ENCODE data around the gene HBQ1.
"Not testable (repeated sequence)": the region's sequence is repeated elsewhere in the genome, so short reads cannot be mapped to it uniquely, and the experiment has no call there.

Gene HBQ1

GRCh38 chr16:180101-180675 is at the start of gene HBQ1:
TSS of gene HBQ1 (plus strand) at chr16:180459. CDS start at chr16:180487, 28 bp downstream.
- DNase-seq (ENCODE audit: low spot score): no peak

- no peak for DNase-seq (ENCODE audit: low spot score)
Measured at GRCh38 chr16:130533-131173, 49.6 kb upstream of the HBQ1 start.

- DNase-seq (ENCODE audit: low spot score): no peak
Measured at GRCh38 chr16:132120-132519, 48.1 kb upstream of the HBQ1 start.

DNA sequence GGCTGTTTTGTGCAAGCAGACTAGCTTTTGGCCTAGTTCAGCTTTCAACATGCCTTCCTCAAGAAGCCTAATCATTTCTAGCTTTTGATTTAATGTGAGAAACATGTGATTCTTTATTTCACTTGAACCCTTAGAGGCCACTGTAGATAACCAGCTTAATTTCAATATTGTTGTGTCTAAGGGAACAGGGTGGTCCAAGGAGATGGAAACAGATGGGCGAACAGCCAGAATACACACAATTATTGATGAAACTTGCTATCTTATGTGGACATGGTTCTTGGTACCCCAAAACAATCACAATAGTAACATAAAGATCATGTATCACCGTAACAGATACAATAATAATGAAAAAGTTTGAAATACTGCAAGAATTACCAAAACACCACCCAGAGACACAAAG is 46.5 kb upstream of the HBQ1 start:
- no peak for DNase-seq (ENCODE audit: low spot score)

DNA sequence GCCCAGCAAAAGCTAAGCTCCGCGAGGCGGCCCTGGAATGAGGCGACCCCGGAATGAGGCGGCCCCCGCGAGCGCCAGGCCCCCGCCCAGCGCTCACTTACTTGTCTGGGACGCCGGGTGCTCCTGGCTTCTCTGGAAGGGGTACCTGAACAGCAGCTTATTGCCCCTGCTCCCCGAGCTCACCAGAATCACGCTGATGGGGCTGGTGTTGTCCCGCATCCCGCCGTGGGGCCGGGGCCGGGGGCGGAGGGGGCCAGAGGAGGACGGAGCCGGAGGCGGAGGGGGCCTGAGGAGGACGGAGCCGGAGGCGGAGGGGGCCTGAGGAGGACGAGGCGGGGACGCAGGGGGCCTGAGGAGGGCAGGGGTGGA is 42.2 kb upstream of the HBQ1 start:
- DNase-seq (ENCODE audit: low spot score): peak; percentile 55

DNA sequence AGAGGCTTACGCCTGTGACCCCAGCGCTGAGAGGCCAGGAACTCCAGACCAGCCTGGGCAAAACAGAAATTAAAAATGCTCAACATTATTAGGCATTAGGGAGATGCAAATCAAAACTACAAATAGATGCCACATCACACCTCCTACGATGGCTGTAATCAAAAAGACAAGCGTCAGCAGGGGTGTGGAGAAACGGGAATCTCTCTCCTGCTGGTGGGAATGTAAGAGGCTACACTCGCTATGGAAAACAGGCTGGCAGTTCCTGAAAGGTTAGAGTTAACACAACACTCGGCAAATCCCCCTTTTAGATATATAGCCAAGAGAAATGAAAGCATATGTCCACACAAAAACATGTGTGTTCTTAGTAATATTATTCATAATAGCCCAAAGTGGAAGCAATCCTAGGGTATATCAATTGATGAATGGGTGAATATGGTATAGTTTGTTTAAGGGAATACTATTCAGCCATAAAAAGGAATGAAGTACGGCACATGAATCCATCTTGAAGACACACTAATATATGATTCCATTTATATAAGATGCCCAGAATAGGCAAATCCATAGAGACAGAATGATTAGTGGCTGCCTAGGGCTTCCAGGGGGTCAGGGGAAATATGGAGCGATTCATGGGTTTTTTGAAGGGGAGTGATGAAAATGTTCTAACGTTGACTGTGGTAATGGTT is 39.9 kb upstream of the HBQ1 start:
- DNase-seq (ENCODE audit: low spot score): no peak

DNA sequence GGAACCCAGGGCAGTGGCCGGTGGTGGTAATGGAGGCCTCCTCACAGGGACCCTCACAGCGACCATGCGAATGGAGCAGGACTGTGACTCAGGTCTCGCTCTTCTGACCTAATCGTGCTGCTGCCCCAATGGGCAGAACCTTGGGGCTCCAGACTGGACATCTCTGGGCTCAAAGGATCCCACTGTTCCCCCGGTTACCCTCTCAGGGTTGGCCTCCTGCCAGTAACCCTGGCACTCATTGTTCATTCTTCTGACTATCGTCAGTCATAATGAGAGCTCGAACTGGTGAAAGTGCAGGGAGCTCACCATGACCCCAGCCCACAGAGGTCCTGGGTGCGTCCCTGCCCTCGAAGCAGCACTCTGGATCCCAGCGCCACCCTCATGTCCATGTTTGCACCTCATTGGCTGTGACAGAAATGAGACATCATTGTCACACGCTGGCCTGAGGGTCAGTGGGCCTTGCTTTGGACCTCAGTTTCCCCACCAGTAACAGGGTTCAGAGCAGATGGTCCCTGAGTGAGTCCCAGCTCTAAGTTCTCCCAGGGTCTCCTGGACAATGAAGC is 37.8 kb upstream of the HBQ1 start:
- DNase-seq (ENCODE audit: low spot score): no peak

- no peak for DNase-seq (ENCODE audit: low spot score)
Measured at GRCh38 chr16:143047-143446, 37.2 kb upstream of the HBQ1 start.

DNA sequence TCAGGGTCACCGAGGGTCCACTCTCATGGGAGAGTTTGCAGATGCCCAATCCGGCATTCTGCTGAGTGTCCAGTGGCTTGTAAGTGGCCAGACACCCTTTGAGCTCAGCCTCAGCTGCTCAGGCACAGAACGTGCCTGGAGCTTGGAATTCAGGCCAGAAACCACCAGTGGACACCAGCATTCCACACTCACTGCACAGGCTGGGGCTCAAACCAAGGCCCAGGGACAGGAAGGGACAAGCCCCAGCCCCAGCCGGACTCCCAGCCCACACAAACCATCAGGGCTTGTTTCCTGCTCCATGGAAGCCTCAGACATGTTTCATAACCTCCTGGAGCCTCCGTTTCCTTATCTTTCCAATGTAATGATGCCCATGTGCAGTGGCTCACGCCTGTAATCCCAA is 36.8 kb upstream of the HBQ1 start:
- DNase-seq (ENCODE audit: low spot score): no peak

DNA sequence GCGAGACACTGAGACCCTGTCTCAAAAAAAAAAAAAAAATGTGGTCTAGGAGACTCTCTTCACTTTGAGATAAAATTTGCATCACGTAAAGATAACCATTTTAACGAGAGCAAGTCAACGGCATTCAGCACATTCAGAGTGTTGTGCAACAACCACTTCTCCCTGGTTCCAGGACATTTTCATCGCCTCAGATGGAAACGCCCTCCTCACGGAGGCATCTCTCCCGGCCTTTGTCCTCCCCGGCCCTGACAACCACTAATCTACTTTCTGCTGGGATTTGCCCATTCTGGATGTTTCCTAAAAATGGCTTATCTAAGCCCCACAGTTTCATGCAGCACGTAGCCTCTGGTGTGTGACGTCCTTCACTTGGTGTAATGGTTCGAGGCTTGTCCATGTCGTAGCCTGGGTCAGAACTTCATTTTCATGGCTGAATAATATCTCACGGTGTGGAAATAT is 35.4 kb upstream of the HBQ1 start:
- DNase-seq (ENCODE audit: low spot score): no peak

- DNase-seq (ENCODE audit: low spot score): no peak
Measured at GRCh38 chr16:146646-147045, 33.6 kb upstream of the HBQ1 start.

- no peak for DNase-seq (ENCODE audit: low spot score)
Measured at GRCh38 chr16:149024-149660, 31.1 kb upstream of the HBQ1 start.

DNA sequence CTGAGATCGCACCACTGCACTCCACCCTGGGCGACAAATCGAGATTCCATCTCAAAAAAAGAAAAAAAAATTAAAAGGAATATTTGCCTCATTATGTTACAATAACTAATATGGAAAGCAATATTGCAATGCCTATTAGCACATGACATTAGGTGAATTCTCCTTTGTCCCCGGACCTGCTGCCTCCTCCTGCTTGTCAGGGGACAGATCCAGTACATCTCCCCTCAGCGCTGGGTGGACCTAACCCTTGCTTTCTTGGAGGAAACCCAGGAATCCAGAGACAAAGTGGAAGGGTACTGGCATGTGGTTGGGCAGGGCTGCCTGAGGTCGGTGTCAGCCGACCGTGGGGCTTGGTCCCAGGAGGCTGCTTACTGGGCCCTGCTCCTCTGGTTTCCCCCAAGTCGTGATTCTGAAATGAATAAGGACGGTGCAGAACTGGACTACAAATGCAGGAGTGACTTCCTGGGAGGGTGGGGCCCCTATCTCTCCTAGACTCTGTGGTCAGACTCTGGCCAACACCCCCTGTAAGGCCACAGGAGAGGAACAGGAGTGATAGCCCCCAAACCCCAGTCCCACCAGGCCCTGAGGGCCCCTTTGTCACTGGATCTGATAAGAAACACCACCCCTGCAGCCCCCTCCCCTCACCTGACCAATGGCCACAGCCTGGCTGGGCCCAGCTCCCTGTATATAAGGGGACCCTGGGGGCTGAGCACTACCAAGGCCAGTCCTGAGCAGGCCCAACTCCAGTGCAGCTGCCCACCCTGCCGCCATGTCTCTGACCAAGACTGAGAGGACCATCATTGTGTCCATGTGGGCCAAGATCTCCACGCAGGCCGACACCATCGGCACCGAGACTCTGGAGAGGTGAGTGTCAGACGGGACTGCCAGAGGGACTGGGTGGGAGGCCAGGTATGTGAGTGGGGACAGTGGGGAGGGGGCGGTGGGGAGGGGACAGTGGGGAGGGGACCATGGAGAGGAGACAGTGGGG is 27.8 kb upstream of the HBQ1 start, which contains the start of gene HBZ:
Gene HBZ (plus strand): TSS at position 504 of the 988 bp plus-strand sequence. CDS start 266 bp downstream, at position 770.
- no peak for DNase-seq (ENCODE audit: low spot score)

- DNase-seq (ENCODE audit: low spot score): not testable (repeated sequence)
Measured at GRCh38 chr16:153129-153521, 27.1 kb upstream of the HBQ1 start.

DNA sequence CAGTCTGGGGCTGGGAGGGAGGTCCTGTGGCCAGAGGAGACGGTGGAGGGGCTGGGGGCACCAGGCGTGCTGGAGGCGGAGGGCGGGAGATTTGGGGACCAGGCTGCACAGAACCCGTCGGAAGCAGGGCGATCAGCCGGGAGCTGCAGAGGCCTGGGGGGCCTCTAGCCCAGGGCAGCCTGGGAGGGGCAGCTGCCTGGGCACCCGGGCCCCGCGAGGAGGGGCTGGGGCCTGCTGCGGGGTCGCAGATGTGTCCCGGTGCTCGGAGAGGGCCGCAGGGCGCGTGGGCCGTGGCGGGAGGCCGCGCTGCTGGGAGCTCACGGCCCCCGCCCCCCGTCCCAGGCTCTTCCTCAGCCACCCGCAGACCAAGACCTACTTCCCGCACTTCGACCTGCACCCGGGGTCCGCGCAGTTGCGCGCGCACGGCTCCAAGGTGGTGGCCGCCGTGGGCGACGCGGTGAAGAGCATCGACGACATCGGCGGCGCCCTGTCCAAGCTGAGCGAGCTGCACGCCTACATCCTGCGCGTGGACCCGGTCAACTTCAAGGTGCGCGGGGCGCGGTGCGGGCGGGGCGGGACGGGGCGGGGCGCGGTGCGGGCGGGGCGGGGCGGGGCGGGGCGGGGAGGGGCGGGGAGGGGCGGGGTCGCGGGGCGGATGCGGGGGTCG is 26.6 kb upstream of the HBQ1 start:
- not testable (repeated sequence) for DNase-seq (ENCODE audit: low spot score)

DNA sequence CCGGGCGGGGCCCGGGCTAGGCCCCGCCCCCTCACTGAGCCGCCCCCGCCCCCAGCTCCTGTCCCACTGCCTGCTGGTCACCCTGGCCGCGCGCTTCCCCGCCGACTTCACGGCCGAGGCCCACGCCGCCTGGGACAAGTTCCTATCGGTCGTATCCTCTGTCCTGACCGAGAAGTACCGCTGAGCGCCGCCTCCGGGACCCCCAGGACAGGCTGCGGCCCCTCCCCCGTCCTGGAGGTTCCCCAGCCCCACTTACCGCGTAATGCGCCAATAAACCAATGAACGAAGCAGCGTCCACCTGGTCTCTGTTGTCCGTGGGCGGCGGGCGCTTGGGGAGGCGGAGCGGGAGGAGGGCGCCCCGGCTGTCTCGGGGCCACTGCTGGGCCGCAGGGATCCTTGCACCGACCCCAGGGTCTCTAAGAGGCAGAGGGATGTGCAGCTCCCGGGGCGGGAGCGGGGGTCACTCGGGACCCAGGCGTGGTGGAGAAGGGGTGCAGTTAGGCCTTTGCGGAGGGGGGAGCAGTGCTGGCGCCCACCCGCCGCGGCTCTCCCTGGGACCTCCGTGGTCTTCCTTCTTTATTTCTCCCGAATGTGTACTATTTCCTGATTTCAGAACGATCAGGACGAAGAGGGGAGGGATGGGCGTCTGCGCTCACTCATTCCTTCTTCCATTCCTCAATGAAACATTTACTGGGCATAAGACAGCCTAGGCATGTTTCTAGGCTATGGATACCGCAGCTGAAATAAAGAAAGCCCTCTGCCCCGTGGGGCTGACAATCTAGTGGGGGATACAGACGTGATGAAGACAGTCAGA is 25.8 kb upstream of the HBQ1 start:
- DNase-seq (ENCODE audit: low spot score): no peak

DNA sequence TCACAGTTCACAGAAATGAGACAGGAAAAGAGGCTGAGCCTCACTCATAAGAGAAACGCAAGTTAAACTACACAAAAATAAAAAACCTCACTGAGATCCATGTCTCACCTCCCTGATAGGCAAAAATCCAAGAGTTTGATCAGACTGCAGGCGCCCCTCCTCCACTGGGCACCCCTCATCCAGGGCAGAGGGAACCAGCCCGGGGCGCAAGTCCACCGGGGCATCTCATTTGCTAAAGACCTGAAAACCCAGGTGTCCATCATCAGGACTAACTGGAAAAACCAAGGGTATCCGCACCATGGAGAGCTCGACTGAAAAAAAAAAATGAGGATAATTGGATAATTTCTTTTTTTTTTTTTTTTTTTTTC is 25.2 kb upstream of the HBQ1 start:
- no peak for DNase-seq (ENCODE audit: low spot score)

DNA sequence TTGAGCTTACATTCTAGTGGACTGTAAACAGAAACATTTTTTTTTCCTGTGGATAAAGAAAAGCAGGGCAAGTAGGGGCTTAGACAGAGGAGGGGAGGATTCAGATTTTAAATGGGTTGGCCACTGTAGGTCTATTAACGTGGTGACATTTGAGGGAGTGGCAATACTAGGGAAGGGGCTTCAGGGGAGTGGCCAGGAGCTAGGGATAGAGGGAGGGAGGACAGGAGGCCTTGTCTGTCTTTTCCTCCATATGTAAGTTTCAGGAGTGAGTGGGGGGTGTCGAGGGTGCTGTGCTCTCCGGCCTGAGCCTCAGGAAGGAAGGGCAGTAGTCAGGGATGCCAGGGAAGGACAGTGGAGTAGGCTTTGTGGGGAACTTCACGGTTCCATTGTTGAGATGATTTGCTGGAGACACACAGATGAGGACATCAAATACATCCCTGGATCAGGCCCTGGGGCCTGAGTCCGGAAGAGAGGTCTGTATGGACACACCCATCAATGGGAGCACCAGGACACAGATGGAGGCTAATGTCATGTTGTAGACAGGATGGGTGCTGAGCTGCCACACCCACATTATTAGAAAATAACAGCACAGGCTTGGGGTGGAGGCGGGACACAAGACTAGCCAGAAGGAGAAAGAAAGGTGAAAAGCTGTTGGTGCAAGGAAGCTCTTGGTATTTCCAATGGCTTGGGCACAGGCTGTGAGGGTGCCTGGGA is 21.0 kb upstream of the HBQ1 start:
- DNase-seq (ENCODE audit: low spot score): no peak

DNA sequence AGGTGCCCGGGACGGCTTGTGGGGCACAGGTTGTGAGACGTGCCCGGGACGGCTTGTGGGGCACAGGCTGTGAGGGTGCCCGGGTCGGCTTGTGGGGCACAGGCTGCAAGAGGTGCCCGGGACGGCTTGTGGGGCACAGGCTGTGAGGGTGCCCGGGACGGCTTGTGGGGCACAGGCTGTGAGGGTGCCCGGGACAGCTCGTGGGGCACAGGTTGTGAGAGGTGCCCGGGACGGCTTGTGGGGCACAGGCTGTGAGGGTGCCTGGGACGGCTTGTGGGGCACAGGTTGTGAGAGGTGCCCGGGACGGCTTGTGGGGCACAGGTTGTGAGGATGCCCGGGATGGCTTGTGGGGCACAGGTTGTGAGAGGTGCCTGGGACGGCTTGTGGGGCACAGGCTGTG is 20.0 kb upstream of the HBQ1 start:
- not testable (repeated sequence) for DNase-seq (ENCODE audit: low spot score)

Data from NAMALWA (cell line).